GM23338 (cell line): ENCODE results near the gene MUCL3. TPM values are rescaled to one million over a fixed set of nuclear protein-coding genes. Genes with fewer than 3 reads are reported as not detected.

Experiments used
- CREB1 ChIP-seq: fragments of 250-450 bp; sonication (Bioruptor Pico); IDR thresholded peaks from 2 replicates; pipeline ENCODE4 v1.5.0; 2020; ENCODE audit warnings: low read depth, mild to moderate bottlenecking, moderate library complexity
- CTCF ChIP-seq, 2 experiments: fragments of 200-600 bp in 1 of 2; sonication (generic) in 1 of 2; conservative IDR thresholded peaks; 2 replicates each; pipeline versions ENCODE4 v1.5.1 to v1.6.1; 2016 to 2017; ENCODE audit warnings: antibody characterized with exemption in 2 of 2, low read depth in 2 of 2, mild to moderate bottlenecking in 2 of 2, moderate library complexity in 1 of 2
- ETS1 ChIP-seq: IDR thresholded peaks from 2 replicates; pipeline ENCODE4 v1.6.1; 2016; ENCODE audit warnings: antibody characterized with exemption
- EZH2 ChIP-seq: fragments of 200-600 bp; sonication (generic); IDR thresholded peaks from one replicate; pipeline ENCODE4 v1.8.0; 2017; ENCODE audit warnings: antibody characterized with exemption, mild to moderate bottlenecking, low read depth; ENCODE audit not compliant: unreplicated experiment
- ZNF331 ChIP-seq: fragments of 250-450 bp; sonication (Bioruptor Pico); IDR thresholded peaks from 2 replicates; pipeline ENCODE4 v1.5.0; 2020; ENCODE audit warnings: low read depth, mild to moderate bottlenecking, moderate library complexity
- ZNF462 ChIP-seq: fragments of 250-450 bp; sonication (Bioruptor Pico); IDR thresholded peaks from 2 replicates; pipeline ENCODE4 v1.5.0; 2020; ENCODE audit warnings: mild to moderate bottlenecking, moderate library complexity
- polyA plus RNA-seq: library from polyadenylated mRNA; unstranded; fragments of >200 nt; fragmentation: Nextera tagmentation; extraction: Ambion mirVana; gene quantifications from 2 replicates; pipeline ENCODE4 v1.2.1, GENCODE V29; 2016
- total RNA-seq: library from RNA; depleted of rRNA; stranded (reverse); fragments of >200 nt; shearing (Covaris generic); gene quantifications from 2 replicates; pipeline ENCODE4 v1.2.3, GENCODE V29; 2014

The MUCL3 gene
- total and polyA plus RNA-seq, 2 experiments from 2014 or later, result 0.32 TPM; not detected in 1

GRCh38 chr6:30972816-30973215 is 32.0 kb downstream of the MUCL3 start (continued):
- TF ChIP-seq ZNF462 (CRISPR knock-in tag) (no peak), CTCF (conservative IDR thresholded peaks at IDR 0.05; ENCODE audit: low read depth in 2 of 2) (no peak), ZNF331 (no peak), EZH2 (no peak), ETS1 (no peak), CREB1 (CRISPR knock-in tag) (no peak)
